Stimulated activated CD4-positive, alpha-beta T cell treated with anti-CD3 and anti-CD28 coated beads, TNF-alpha, amount 100 ng/mL, for 48 hours (primary cell): Measurements from ENCODE around the gene BAIAP2L2.
"Not testable (repeated sequence)": the region's sequence is repeated elsewhere in the genome, so short reads cannot be mapped to it uniquely, and the experiment has no call there.

Experiments
- DNase-seq, 3 donors: peaks; one replicate each; pipeline ENCODE4 v3.0.0-alpha.2; 2020; ENCODE audit warnings: low read depth in 3 of 3

The BAIAP2L2 gene

GRCh38 chr22:38038890-38039812 lies 71.3 kb downstream of the BAIAP2L2 start:
- no peak for DNase-seq

- no peak for DNase-seq
These were observed 72.1 kb downstream of the BAIAP2L2 start for GRCh38 chr22:38038426-38038825.

GRCh38 chr22:38037367-38038150 lies 72.9 kb downstream of the BAIAP2L2 start:
- DNase-seq, result not testable (repeated sequence)

GRCh38 chr22:38036392-38037062 lies 74.0 kb downstream of the BAIAP2L2 start:
- no peak for DNase-seq

- no peak for DNase-seq
These were observed 75.0 kb downstream of the BAIAP2L2 start for GRCh38 chr22:38035530-38035885.
